A172 (cell line): ENCODE results near the gene MCMBP. TPM values are rescaled to one million over a fixed set of nuclear protein-coding genes. Genes with fewer than 3 reads are reported as not detected.
"Not testable (repeated sequence)": the region's sequence is repeated elsewhere in the genome, so short reads cannot be mapped to it uniquely, and the experiment has no call there.

Source experiments
- DNase-seq: peaks from one replicate; pipeline ENCODE4 v3.0.0-alpha.2; 2015; ENCODE audit warnings: low spot score
- total RNA-seq: library from RNA; depleted of rRNA; stranded (reverse); fragments of >200 nt; shearing (Covaris generic); gene quantifications from 2 replicates; pipeline ENCODE4 v1.2.3, GENCODE V29; 2014

Gene MCMBP
- total RNA-seq, 1 experiment from 2014 or later = 125 TPM

GRCh38 chr10:119872860-119873681 is 428 bp upstream of the MCMBP start:
- peak; percentile 61 for DNase-seq

DNA sequence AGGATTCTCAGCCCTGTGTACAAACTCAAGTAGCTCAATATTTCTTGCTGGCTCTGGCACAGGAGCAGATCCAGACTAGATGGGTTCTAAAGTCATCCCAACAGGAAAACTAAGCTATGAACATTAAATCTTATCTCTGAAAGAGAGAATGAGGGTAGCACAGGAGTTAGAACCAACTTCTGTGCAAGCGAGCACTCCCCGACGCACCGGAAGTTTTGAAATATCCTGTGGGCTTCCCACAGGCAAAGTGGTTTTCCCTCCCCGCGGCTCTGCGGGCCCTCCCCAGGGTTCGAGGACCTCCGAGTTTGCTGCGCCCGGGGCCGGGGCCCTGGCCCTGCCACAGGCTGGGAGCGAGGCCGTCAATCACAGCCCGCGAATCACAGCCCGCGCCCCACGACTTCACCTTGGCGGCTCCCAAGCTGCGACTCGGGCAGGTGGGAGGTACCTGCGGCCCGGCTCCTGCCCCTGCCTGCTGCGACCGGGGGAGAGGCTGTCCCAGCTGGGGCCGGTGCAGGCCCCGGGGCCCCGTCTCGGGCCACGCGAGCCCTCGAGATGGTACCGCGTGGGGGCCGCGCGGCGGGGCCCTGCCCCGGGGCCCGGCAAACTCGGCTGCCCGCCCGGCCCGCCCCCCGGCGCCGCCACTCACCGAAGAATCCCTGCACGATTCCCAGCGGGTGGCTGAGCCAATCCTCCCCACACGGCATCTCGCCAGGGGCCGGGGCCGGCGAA is 598 bp downstream of the MCMBP start:
- DNase-seq = peak; percentile 32

DNA sequence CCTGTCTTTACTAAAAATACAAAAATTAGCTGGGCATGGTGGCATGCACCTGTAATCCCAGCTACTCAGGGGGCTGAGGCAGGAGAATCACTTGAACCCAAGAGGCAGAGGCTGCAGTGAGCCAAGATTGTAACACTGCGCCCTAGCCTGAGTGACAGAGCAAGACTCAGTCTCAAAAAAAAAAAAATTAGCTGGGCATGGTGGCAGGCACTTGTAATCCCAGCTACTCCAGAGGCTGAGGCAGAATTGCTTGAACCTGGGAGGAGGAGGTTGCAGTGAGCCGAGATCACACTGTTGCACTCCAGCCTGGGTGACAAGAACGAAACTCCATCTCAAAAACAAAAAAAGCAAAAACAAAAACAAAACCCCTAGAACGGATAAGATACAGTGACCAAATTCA is 3.2 kb downstream of the MCMBP start:
- not testable (repeated sequence) for DNase-seq

GRCh38 chr10:119867317-119867716 is 5.3 kb downstream of the MCMBP start:
- no peak for DNase-seq

DNA sequence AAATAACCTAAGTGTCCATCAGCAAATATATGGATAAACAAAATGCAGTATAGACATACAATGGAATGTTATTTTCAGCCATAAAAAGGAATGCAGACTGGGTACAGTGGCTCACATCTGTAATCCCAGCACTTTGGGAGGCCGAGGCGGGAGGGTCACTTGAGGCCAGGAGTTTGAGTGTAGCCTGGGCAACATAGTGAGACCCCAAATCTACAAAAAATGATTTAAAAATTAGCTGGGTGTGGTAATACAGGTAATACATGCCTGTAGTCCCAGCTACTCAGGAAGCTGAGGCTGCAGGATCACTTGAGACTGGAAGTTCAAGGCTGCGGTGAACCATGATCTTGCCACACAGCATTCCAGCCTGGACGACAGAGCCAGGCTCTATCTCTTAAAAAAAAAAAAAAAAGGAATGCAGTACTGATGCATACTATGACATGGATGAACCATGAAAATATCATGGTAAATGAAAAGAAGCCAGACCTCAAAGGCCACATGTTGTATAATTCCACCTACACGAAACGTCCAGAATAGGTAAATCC is 6.9 kb downstream of the MCMBP start:
- no peak for DNase-seq

- no peak for DNase-seq
Observed at GRCh38 chr10:119863951-119864565, 8.6 kb downstream of the MCMBP start.

- DNase-seq = no peak
Observed at GRCh38 chr10:119862524-119862923, 10.1 kb downstream of the MCMBP start.

DNA sequence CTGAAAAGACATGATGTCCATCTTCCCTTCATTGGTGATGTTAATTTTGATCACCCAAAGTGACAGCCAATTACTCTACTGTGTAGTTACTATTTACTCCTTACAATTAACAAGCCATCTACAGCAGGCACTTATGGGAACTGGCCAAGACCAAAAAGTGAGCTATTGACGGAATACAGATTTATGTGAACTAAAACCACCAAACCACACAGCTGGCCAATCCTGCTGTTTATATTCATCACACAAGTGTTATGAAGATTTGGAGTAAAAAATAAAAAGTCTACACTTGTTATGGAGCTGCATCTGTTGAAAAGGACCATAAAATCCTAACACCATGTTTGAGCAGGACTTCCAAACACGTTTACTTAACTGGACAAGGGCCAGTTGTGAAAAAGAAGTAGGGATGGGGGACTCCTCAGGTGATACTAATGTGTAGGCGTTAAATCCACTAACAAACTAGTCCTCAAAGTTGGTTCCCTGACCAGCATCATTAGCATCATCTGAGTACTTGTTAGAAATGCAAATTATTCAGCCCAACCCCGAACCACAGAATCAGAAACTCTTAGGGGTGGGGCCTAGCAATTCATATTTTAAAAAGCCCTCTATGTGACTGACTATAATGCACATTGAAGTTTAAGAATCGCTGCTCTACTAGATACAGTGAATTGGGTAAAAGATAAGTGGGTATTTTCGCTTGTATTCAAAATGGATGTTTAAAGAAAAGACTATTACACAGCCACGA is 11.6 kb downstream of the MCMBP start:
- no peak for DNase-seq

GRCh38 chr10:119859420-119860258 is 13.0 kb downstream of the MCMBP start:
- DNase-seq = peak; percentile 21

- no peak for DNase-seq
Observed at GRCh38 chr10:119858063-119858462, 14.6 kb downstream of the MCMBP start.

- DNase-seq = no peak
Observed at GRCh38 chr10:119853574-119853973, 19.1 kb downstream of the MCMBP start.

- DNase-seq = no peak
Observed at GRCh38 chr10:119852822-119853221, 19.8 kb downstream of the MCMBP start.

GRCh38 chr10:119852277-119852676 is 20.4 kb downstream of the MCMBP start:
- no peak for DNase-seq

DNA sequence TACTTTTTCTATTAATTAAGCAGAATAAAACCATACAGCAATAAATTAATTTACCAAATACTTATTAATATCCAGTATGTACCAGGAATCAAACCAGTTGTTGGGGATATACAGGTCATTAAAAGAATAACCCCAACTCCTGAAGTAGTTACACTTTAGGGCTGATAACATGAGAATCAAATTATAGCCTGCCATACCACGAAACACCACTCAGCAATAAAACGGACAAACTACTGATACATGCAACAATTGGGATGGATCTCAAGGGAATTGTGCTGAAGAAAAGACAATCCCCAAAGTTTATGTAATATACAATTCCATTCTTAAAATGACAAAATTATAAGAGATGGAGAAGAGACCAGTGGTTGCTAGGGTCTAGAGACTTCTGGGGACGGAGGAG is 22.7 kb downstream of the MCMBP start:
- DNase-seq = no peak

GRCh38 chr10:119849031-119849789 is 23.4 kb downstream of the MCMBP start:
- peak; percentile 81 for DNase-seq

DNA sequence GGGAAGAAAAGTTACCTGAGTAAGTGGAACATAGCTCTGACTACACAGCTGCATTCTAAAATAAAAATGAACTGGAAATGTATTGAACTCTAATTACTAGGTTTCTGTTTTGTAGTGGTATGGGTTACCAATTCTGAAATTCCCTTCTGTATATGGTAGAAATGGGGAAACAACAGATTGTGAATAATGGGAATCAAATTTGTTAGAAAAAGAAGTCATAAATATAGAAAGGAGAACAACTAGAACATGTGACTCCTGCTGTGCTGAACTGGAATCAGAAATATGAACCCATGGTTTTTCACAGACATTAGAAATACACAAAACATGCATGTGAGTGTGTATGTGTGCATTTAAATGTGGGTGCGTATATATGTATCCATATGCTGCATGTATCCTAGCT is 27.0 kb downstream of the MCMBP start:
- DNase-seq = no peak

- DNase-seq = peak; percentile 10
Observed at GRCh38 chr10:119834188-119834587, 38.5 kb downstream of the MCMBP start.

- no peak for DNase-seq
Observed at GRCh38 chr10:119832951-119833350, 39.7 kb downstream of the MCMBP start.

- DNase-seq = no peak
Observed at GRCh38 chr10:119831656-119832055, 41.0 kb downstream of the MCMBP start.

- no peak for DNase-seq
Observed at GRCh38 chr10:119830851-119831250, 41.8 kb downstream of the MCMBP start.
